SJCRH30 (cell line): Measurements from ENCODE around the gene NGF. TPM values are rescaled to one million over a fixed set of nuclear protein-coding genes. Genes with fewer than 3 reads are reported as not detected.
"Not testable (repeated sequence)": the region's sequence is repeated elsewhere in the genome, so short reads cannot be mapped to it uniquely, and the experiment has no call there.

ENCODE experiments used
- DNase-seq, 2 experiments: peaks; one replicate each; pipeline ENCODE4 v3.0.0-alpha.2; 2015 to 2020
- H3K27ac ChIP-seq: fragments of 250-450 bp; sonication (Bioruptor Pico); 2 replicates; pipeline ENCODE4 v1.5.1; 2020; ENCODE audit warnings: mild to moderate bottlenecking, moderate library complexity
- H3K27me3 ChIP-seq: fragments of 250-450 bp; sonication (Bioruptor Pico); 2 replicates; pipeline ENCODE4 v1.5.1; 2020; ENCODE audit warnings: mild to moderate bottlenecking, moderate library complexity
- H3K36me3 ChIP-seq: fragments of 250-450 bp; sonication (Bioruptor Pico); 2 replicates; pipeline ENCODE4 v1.5.1; 2020; ENCODE audit warnings: mild to moderate bottlenecking, moderate library complexity
- H3K4me1 ChIP-seq: fragments of 250-450 bp; sonication (Bioruptor Pico); 2 replicates; pipeline ENCODE4 v1.5.1; 2020; ENCODE audit warnings: mild to moderate bottlenecking, moderate library complexity
- H3K4me3 ChIP-seq: fragments of 250-450 bp; sonication (Bioruptor Pico); 2 replicates; pipeline ENCODE4 v1.5.1; 2020; ENCODE audit warnings: mild to moderate bottlenecking, moderate library complexity
- H3K9me3 ChIP-seq: fragments of 250-450 bp; sonication (Bioruptor Pico); replicated peaks from 2 replicates; pipeline ENCODE4 v1.5.1; 2020; ENCODE audit warnings: mild to moderate bottlenecking, moderate library complexity
- total RNA-seq: library from RNA; depleted of rRNA; stranded (reverse); fragments of >200 nt; shearing (Covaris generic); gene quantifications from 2 replicates; pipeline ENCODE4 v1.2.3, GENCODE V29; 2014; rRNA removed

Gene NGF
- total RNA-seq, result 0.32 TPM in 1 of 2 replicates, not detected in the other

GRCh38 chr1:115337633-115338456 lies at the start of gene NGF:
Gene NGF, minus strand, starts transcription at chr1:115338249. Its CDS starts 51,454 bp downstream, at chr1:115286795.
- peaks cover 3% of the 10 kb centered on the region; the same call in 1 of the 2 replicates for H3K27me3 ChIP-seq
- H3K4me3 ChIP-seq, result peak within 1 kb of the TSS; percentile 48
- H3K4me1 ChIP-seq, result no peaks in the 10 kb centered on the region
- DNase-seq, result peak; percentile 33 to 37
- no peaks in the 10 kb centered on the region for H3K9me3 ChIP-seq
- H3K27ac ChIP-seq, result no peak within 1 kb of the TSS
- H3K36me3 ChIP-seq, result no peaks in the 10 kb centered on the region

GRCh38 chr1:115383455-115383854 lies 45.4 kb upstream of the NGF start:
- H3K4me3 ChIP-seq, H3K36me3 ChIP-seq, H3K4me1 ChIP-seq, H3K27me3 ChIP-seq, DNase-seq, H3K27ac ChIP-seq, H3K9me3 ChIP-seq: not testable (repeated sequence)

GRCh38 chr1:115379943-115380342 lies 41.9 kb upstream of the NGF start:
- H3K4me3 ChIP-seq, result no peak overlapping the region
- H3K27me3 ChIP-seq, result peaks cover 3% of the 10 kb centered on the region; the same call in 1 of the 2 replicates
- no peaks in the 10 kb centered on the region for H3K9me3 ChIP-seq
- H3K27ac ChIP-seq, result no peak overlapping the region
- H3K4me1 ChIP-seq, result no peaks in the 10 kb centered on the region
- DNase-seq, result no peak
- H3K36me3 ChIP-seq, result no peaks in the 10 kb centered on the region

- Histone ChIP-seq H3K27ac (no peak overlapping the region), H3K4me3 (no peak overlapping the region), H3K4me1 (no peaks in the 10 kb centered on the region), H3K9me3 (no peaks in the 10 kb centered on the region), H3K27me3 (peaks cover 3% of the 10 kb centered on the region; the same call in 1 of the 2 replicates), H3K36me3 (no peaks in the 10 kb centered on the region)
- DNase-seq, result no peak
These were observed 39.4 kb upstream of the NGF start for GRCh38 chr1:115377411-115377810.

DNA sequence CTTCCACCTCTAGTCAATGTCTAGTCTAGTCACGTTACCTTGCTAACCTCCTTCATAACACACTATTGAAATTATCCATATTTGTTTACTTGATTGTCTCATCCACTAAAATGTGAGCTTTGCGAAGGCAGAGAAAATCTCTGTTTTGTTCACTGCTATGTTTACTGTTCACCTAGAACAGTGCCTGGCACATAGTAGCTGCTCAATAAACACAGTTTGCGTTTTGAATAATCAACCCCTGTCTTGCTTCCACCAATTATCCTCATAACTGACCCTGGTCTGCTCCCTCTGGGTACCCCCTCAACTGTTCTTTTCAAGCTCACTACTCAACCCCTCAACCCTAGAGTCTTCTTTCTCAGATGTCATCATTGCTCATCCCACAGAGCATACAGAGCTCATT lies 36.5 kb upstream of the NGF start:
- H3K4me3 ChIP-seq, result no peak overlapping the region
- no peaks in the 10 kb centered on the region for H3K4me1 ChIP-seq
- no peak for DNase-seq
- no peaks in the 10 kb centered on the region for H3K9me3 ChIP-seq
- no peak overlapping the region for H3K27ac ChIP-seq
- peaks cover 3% of the 10 kb centered on the region; the same call in 1 of the 2 replicates for H3K27me3 ChIP-seq
- H3K36me3 ChIP-seq, result no peaks in the 10 kb centered on the region

DNA sequence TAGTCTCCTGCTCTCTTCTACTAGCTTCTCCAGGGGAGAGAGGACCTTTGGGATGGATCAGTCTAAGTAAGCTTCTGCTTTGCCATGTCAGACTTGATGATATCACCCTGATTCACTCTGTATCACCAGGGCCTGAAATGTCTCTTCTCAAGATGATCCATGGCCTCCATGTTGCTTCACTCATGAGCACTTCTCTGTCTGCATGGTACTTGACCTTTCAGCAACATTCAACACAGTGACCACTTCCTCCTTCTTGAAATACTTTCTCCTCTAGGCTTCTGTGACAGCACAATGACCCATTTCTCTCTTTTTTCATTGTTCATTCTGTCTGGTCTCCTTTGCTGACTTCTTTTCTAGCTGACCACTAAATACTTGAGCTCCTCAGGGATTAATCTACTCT lies 35.3 kb upstream of the NGF start:
- Histone ChIP-seq H3K4me3 (no peak overlapping the region), H3K36me3 (no peaks in the 10 kb centered on the region), H3K4me1 (no peaks in the 10 kb centered on the region), H3K27ac (no peak overlapping the region), H3K9me3 (no peaks in the 10 kb centered on the region), H3K27me3 (peaks cover 3% of the 10 kb centered on the region; the same call in 1 of the 2 replicates)
- DNase-seq, result no peak

DNA sequence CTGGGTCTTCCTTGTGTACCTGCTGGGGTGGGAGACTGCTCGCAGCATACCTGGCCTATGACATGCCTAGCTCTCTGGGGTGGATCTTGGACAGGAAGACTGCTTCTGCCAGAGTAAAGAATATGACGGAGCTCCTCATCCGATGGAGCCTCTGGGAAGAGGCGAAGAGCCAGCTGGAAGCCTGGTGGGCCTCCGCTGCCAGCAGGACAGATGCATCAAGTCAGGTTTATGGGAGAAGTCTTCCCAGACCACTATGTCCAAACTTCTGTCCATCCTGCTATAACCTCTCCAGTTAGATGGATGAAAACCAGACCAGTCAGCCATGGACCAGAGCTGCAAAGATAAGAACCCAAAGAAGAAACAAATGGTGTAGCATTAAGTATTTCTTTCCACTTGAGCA lies 27.7 kb upstream of the NGF start:
- Histone ChIP-seq H3K27ac (no peak overlapping the region), H3K4me3 (no peak overlapping the region), H3K9me3 (no peaks in the 10 kb centered on the region), H3K36me3 (no peaks in the 10 kb centered on the region), H3K4me1 (no peaks in the 10 kb centered on the region), H3K27me3 (no peaks in the 10 kb centered on the region; the same call in 1 of the 2 replicates)
- DNase-seq, result no peak

- H3K27me3 ChIP-seq, result no peaks in the 10 kb centered on the region; the same call in 1 of the 2 replicates
- no peaks in the 10 kb centered on the region for H3K9me3 ChIP-seq
- no peak for DNase-seq
- no peak overlapping the region for H3K4me3 ChIP-seq
- H3K36me3 ChIP-seq, result no peaks in the 10 kb centered on the region
- no peaks in the 10 kb centered on the region for H3K4me1 ChIP-seq
- no peak overlapping the region for H3K27ac ChIP-seq
These were observed 26.7 kb upstream of the NGF start for GRCh38 chr1:115364780-115365155.

- Histone ChIP-seq H3K27me3 (no peaks in the 10 kb centered on the region; the same call in 1 of the 2 replicates), H3K4me1 (no peaks in the 10 kb centered on the region), H3K36me3 (no peaks in the 10 kb centered on the region), H3K9me3 (no peaks in the 10 kb centered on the region), H3K27ac (no peak overlapping the region), H3K4me3 (no peak overlapping the region)
- peak in 1 of 2 experiments; percentile 7 for DNase-seq
These were observed 26.2 kb upstream of the NGF start for GRCh38 chr1:115364046-115364779.

GRCh38 chr1:115363171-115363570 lies 25.1 kb upstream of the NGF start:
- Histone ChIP-seq H3K9me3 (no peaks in the 10 kb centered on the region), H3K27me3 (no peaks in the 10 kb centered on the region; the same call in 1 of the 2 replicates), H3K4me1 (no peaks in the 10 kb centered on the region), H3K27ac (no peak overlapping the region), H3K36me3 (no peaks in the 10 kb centered on the region), H3K4me3 (no peak overlapping the region)
- no peak for DNase-seq

GRCh38 chr1:115360505-115361129 lies 22.6 kb upstream of the NGF start:
- DNase-seq, result not testable (repeated sequence)

GRCh38 chr1:115359787-115360452 lies 21.9 kb upstream of the NGF start:
- not testable (repeated sequence) for H3K4me1 ChIP-seq, H3K27ac ChIP-seq, H3K4me3 ChIP-seq, H3K36me3 ChIP-seq, H3K27me3 ChIP-seq, DNase-seq, H3K9me3 ChIP-seq

More at GRCh38 chr1:115360505-115361129, 22.6 kb upstream of the NGF start:
- not testable (repeated sequence) for H3K36me3 ChIP-seq, H3K27me3 ChIP-seq, H3K4me3 ChIP-seq, H3K4me1 ChIP-seq, H3K27ac ChIP-seq, H3K9me3 ChIP-seq

DNA sequence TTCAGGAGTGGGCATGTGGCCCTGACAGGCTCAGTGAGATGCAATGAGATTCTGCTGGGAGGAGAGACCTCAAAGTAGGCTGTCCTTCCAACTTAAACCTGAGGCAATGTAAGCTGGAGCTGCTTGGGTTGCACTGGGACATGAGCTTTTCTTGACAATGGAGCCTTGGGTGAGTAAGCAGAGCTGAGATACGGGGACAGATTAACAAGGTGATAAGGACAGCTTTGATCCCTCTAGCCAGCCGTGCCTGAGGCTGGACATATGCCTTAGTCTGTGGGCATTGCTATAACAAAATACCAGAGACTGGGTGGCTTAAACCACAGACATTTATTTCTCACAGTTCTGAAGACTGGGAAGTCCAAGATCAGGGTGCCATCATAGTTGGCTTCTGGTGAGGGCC lies 18.3 kb upstream of the NGF start:
- H3K4me1 ChIP-seq, result no peaks in the 10 kb centered on the region
- no peak overlapping the region for H3K4me3 ChIP-seq
- no peaks in the 10 kb centered on the region for H3K9me3 ChIP-seq
- no peaks in the 10 kb centered on the region for H3K27me3 ChIP-seq
- DNase-seq, result no peak
- no peak overlapping the region for H3K27ac ChIP-seq
- H3K36me3 ChIP-seq, result no peaks in the 10 kb centered on the region

GRCh38 chr1:115355069-115355468 lies 17.0 kb upstream of the NGF start:
- H3K27me3 ChIP-seq, result no peaks in the 10 kb centered on the region
- H3K9me3 ChIP-seq, result no peaks in the 10 kb centered on the region
- no peaks in the 10 kb centered on the region for H3K36me3 ChIP-seq
- H3K27ac ChIP-seq, result no peak overlapping the region
- H3K4me1 ChIP-seq, result no peaks in the 10 kb centered on the region
- no peak overlapping the region for H3K4me3 ChIP-seq
- no peak for DNase-seq
